ENCODE results near the gene GRIK4.

The GRIK4 gene

GRCh38 chr11:120511820-120512738 is 531 bp downstream of the GRIK4 start:
- no peak for DNase-seq

GRCh38 chr11:120512739-120513435 is 1.3 kb downstream of the GRIK4 start:
- DNase-seq: no peak

DNA sequence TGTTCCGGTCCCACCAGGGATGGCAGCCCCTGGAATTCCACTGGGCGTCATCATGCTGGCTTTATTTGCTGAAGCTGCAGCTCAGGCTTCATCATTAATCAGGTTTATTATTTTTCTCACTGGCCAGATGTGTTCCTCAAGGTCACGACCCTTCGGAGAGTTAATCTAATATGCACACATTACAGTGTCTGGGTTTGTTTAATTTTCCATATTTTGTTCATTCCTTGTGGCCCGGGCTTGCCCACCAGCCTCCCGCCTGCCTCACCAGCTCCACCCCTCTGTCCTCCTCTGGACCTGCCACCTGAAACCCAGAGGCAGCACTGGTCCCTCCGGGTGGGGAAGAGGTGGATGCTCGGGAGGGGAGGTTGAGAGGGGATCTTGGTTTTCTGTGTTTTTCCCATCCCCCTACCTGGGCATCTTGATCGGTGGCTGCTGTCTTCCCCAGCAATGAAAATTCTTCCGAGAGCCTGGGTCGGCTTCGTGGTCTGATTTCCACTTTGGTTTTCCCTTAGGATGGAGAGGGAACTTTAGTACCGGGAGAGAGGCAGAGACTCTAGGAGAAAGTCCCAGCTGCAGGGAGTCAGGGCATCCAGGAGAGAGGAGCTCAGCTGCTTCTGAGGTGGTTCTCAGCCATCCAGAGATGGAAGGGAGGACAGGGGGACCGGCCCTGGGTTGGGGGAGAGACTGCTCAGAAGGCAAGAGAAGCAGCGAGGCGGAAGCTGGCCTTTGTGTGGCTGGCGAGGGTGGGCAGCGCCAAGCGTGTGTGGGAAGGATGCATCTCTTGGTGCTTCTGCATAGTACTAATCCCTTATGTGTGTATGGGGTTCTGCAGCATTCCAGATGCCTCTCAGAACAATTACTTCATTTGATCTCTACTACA is 2.1 kb downstream of the GRIK4 start:
- no peak for DNase-seq

DNA sequence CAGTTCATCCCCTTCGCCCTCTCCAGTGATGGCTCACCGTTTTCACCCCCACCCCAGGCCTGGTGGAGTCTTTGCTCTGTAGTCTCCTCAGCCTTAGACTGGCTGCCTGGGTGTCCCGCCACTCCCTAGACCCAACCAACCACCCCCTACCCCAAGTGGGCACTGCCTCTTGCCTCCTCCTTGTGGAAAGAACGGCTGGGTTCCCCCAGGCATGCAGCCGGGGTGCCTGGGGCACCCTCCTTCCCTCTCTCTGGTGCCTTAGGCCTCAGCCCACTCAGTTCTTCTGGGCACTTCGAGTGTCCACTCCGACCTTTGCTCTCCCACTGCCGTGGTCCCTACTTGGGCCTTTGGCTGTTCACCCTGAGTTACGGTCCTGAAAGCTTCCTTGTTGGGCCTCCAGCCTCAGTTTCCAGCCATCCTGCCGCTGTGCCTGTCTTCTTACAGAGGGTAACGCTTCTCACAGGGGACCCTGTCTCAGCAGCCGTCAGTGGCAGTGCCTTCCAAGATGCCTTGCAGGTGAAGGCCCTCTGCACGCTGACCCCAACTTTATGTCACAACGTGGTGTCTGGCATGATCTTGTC is 3.1 kb downstream of the GRIK4 start:
- DNase-seq: no peak

DNA sequence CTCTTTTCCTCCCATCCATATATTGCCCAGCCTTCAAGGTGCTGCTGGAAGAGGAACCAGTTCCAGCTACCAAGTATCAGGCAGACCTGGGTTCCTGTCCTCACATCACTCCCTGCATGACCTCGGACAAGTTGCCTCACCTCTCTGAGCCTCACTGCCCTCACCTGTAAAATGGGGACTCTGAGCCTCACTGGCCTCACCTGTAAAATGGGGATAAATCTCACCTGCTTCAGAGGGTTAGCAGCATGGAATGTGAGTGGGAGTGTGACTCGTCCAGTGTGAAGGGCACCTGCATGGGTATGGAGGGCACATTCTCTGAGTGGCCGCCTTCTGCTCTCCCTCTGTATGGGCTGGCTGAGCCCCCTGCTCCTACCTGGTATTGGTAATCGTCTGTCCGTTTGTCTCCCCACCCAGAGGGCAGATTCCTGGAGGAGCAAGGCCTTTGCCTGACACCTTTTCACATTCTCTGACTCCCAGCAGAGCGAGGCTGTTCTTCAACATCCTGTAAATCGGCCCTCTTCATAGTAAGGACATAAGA is 3.7 kb downstream of the GRIK4 start:
- no peak for DNase-seq

- no peak for DNase-seq
Observed at GRCh38 chr11:120516461-120517389, 5.2 kb downstream of the GRIK4 start.

- DNase-seq: no peak
Observed at GRCh38 chr11:120517390-120517761, 5.8 kb downstream of the GRIK4 start.

GRCh38 chr11:120517801-120518291 is 6.3 kb downstream of the GRIK4 start:
- no peak for DNase-seq

GRCh38 chr11:120518356-120518755 is 6.8 kb downstream of the GRIK4 start:
- no peak for DNase-seq

- DNase-seq: no peak
Observed at GRCh38 chr11:120519474-120519873, 7.9 kb downstream of the GRIK4 start.

GRCh38 chr11:120520091-120520822 is 8.7 kb downstream of the GRIK4 start:
- DNase-seq: no peak

GRCh38 chr11:120521176-120521575 is 9.6 kb downstream of the GRIK4 start:
- no peak for DNase-seq

- no peak for DNase-seq
Observed at GRCh38 chr11:120522021-120522420, 10.5 kb downstream of the GRIK4 start.

GRCh38 chr11:120522736-120523135 is 11.2 kb downstream of the GRIK4 start:
- DNase-seq: no peak

DNA sequence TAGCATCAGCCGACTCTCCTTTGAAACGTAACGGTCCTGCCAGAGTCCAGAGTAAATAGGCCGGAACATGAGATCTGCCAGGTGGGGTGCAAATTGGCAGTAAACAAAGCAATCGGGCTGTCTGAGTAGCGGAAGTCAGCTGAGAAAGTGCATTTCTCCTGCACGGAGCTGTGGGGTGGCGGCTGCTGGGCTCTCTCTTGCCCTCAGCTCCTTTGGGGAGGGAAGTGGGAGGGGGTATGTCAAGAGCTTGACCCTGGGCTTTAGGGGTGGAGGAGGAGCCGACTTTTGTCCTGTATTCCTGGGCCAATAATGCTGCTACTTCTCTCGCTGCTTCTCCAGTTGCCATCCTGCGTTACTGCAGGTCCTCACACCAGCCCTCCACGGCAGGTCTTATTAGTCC is 11.6 kb downstream of the GRIK4 start:
- DNase-seq: no peak

GRCh38 chr11:120524536-120525085 is 13.1 kb downstream of the GRIK4 start:
- DNase-seq: no peak

DNA sequence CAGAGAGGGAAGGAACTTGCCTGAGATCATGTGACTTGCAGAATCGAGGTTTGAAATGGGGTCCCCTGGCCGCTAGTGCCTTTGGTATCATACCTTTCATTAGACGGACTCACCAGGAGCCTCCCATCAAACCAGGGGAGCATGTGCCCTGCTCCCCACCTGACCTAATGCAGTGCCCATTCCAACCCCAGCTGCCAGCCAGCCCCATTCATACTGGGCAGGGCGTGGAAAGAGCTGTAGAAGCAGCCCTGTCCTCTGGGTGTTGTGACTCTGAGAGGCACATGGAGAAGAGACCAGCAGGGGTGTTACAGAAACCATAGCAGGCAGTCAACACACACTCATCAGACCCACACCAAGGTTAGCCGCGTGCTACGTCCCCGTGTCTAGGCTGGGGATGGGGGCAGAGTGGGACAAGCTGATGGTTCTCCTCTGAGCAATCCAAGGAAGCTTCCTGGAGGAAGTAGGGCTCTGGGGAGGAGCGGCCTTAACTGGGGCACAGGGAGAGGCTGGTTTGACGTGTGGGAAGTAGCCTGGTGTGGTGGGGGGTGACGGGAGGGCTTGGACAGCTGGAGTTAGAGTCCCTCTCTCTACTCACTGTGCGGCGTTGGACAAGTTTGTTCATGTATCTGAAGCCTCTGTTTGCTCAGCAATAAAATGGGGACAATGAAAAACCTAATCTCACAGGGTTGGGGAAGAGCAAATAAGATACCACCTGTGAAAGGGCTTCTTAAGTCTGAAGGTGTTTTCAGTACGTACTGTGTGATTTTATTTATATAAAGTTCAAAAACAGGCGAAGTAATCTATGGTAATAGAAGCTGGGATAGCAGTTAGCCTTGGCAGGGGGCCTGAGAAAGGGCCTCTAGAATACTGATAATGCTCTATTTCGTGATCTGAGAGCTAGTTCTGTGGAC is 14.0 kb downstream of the GRIK4 start:
- DNase-seq: no peak

GRCh38 chr11:120526241-120526640 is 14.7 kb downstream of the GRIK4 start:
- DNase-seq: no peak

Data from bone marrow (tissue), 2 donors.